HG02840 (cell line): ENCODE data around the gene CRTC1.

Experiments used
- ATAC-seq: cut with Tn5 transposase; IDR thresholded peaks from one replicate; pipeline ENCODE4 v1.9.1; 2021; ENCODE audit warnings: mild to moderate bottlenecking, moderate library complexity, moderate number of reproducible peaks; ENCODE audit not compliant: unreplicated experiment, low FRiP score

Gene CRTC1

DNA sequence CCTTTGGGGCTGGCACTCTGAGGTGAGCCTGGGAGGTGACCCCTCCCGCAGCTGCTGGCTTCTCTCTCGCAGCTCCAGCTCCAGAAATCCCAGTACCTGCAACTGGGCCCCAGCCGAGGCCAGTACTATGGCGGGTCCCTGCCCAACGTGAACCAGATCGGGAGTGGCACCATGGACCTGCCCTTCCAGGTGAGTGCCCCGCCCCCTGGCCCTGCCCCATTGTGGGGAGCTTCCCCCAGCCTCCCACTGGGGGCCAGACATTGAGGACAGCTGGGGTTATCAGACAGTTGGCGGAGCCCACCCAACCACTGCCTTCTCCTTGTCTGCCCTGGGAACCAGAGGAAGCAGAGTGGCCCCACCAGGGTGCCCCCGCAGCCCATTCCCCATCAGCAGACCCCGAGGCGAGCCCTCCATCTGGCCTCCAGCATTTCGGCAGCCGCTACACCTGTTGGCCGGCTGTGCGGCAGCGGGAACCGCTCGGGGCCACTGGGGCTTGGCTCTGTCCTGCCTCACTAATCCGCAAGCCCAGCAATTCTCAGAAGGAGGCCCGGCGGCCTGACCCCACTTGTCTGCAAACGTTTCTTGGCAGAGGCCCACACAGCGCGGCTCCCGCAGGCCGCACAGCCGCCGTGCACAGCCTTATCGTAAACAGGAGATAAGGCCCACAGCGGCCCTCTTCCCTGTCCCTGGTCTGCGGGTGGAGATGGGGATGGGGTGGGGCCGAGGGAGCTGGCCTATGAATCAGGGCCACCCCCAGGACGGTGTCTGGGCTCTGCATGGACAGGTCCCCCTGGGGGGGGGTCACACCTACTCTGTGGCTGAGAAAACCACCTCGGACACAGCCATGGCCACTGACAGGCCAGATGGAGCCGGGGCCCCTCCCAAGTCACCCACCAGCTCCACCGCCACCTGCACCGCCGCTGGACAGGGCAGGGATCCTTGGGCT, 59.6 kb downstream of the CRTC1 start:
- no peak for ATAC-seq

DNA sequence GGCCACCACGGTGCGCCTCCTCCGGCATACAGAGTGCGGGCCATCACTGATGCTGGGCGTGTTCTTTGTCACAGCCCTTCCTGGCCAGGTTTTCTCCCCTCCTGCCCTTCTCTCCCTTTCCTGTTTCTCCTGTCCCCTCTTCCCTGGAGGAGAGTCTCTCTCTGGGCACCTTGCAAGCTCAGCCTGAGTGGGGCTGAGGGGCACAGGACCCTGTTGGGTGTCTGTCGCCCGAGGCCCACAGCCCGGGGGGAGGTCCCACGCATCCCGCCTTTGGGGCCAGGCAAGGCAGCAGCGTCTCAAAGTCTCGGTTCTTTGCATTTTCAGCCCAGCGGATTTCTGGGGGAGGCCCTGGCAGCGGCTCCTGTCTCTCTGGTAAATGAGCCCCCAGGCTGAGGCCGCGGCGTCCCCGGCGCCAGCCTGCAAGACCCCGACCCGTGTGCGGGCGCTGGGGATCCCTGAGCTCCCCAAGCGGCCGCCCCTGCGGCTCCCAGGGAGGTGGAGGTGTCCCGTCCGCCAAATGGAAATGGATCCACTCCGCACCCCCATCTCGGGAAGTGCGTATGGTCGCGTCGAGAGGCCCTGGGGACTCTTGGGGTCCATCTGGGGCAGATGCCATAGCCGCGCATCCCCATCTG, 60.4 kb downstream of the CRTC1 start:
- no peak for ATAC-seq

DNA sequence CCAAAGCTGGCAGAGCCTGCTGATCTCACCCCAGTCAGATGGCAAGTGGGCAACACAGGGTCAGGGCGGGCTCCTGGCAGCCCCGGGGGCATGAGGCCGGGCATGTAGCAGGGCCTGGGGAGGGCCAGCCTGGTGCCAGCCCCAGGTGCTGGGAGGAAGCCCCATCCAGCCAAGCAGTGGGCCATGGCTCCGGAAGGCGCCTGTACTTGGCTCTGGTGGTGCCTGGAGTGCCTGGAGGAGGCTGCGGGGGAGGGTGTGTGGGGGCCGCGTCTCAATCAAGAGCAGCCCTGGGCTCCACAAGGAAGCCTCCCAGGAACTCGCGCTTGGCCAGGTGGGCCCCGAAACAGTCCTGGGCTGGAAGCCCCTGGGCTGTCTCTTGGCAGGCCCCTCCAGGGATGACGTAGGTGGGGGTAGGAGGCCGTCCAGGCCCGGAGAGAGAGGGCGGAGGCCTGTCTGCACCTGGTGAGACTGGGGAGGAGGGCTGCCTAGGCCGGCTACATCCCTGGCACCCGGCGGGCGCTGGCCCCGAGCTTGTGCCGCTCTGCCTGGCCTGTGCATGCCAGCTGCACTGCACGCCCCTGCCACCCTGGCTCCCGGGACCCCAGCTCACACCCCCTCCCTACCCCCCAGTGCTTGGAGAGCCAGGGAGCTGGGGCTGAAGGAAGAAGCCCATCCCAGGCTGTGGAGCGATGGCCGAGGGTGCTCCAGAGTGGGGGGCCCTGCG, 61.7 kb downstream of the CRTC1 start:
- ATAC-seq: no peak

DNA sequence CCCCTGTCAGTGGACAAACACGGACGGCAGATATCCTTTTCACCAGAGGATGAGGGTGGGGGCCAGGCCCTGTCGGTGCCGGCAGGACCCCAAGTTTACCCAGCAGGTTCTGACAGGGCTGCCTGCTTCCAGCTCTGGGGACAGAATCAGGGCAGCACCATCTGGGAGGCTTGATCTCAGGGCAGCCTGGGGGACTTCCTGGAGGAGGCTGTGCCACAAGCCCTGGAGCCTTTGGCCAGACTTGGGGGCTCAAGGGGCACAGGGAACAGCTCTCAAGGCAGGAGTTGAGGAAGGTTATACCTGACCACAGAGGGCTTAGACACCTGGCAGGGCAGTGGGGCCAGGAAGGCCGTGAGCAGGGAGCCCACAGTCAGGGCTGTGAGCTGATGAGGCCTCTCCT, 62.5 kb downstream of the CRTC1 start:
- ATAC-seq: no peak

DNA sequence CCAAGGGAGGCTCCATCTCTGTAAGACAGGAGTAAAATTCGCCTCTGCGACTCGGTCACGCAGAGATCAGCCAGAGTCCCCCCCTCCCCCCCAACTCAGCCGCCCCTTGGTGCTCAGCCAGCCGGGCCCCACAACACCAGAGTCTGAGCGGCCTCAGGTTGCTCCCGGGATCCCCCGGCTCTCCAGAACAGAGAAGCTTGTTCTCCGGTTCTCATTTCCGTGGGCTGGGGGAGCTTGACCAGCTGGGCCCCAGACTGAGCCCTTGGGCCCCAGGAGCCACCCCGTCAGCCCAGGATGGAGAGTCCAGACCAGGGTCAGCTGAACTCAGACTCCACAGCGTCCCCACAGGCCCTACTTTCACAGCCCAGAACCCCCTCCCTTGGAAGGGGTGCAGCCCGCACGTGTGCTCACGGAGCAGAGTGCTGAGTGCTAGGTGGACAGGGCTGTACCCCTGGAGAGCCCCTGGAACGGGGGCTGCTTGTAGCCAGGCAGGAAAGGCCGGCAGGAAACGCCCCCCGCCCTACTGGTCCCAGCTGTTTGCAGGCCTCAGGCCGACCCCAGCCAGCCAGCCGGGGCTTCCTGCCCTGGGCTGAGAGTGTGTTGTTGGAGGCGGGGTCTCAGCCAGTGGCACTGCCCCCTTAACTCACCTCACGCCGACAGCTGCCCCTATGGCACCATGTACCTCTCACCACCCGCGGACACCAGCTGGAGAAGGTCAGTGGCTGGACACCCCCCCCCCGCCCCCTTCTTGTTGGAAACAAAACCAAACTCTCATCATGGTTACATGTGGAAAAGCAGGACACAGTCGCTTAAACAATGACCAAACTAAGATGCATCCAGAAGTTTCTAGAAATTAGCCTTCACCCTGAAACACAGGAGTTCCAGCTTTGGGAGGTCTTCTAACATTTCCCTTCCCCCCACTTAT, 63.2 kb downstream of the CRTC1 start:
- no peak for ATAC-seq

DNA sequence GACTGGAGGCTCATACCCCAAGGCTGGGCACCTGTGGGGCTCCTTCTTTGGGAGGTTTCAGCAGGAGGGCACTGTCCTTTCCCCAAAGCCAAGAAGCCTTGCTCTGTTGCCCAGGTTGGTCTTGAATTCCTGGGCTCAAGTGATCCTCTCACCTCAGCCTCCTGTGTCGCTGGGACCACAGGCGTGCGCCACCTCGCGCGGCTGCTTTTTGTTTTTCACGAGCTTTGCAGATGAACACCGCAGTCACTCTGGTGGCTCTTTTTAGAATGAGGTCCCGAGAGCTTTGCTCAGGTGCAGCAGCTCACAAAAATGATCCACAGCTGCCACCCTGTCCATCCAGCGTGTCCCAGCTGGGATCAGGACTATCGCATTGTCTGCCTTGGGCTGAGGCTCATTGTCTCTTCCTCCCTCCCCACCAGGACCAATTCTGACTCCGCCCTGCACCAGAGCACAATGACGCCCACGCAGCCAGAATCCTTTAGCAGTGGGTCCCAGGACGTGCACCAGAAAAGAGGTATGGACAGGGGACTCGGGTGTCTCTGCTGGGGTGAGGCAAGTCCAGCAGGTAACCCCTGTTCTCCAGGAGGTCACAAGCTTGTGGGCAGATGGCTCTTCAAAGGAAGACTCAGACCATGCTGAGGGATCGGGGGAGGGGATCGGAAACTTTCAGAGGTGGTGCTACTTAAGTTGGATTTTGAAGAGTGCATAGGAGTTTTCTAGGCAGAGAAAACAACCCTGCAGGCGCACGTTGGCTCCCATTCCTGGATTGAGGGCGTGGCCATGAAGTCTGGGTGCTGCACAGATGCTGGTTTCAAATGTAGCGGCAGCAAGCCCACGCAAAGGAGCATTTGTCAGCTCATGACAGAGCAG, 66.1 kb downstream of the CRTC1 start:
- no peak for ATAC-seq

DNA sequence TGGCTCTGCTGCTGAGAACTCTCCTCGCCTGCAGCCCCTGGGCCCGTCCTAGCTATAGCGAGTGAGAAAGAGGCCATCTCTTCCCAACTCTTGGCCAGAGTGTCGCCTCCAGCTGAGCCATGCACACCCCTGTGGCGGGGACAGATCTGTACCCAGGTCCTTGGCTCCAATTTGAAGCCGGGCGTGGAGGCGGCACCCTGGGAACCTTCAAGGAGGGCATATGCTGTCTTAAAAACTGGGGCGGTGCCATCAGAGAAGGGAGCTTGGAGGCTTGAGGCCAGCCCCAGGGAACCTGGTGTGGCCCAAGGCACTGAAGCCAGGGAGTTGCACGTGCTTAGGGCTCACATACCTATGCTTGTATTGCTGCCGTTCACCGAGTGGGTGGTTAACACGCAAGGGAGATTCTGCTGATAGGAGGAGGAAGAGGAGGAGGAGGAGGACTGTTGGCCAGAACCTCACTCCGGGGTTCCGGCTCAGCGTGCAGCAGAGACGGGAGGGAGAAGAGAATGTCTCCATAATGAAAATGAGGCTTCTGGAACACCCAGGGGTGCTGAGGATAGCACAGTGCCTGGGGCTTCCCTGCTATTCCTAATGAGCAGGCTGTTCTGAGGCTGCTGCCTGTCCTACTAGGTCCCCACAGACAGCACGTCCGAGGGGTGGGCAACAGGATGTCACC, 67.0 kb downstream of the CRTC1 start:
- ATAC-seq: no peak

DNA sequence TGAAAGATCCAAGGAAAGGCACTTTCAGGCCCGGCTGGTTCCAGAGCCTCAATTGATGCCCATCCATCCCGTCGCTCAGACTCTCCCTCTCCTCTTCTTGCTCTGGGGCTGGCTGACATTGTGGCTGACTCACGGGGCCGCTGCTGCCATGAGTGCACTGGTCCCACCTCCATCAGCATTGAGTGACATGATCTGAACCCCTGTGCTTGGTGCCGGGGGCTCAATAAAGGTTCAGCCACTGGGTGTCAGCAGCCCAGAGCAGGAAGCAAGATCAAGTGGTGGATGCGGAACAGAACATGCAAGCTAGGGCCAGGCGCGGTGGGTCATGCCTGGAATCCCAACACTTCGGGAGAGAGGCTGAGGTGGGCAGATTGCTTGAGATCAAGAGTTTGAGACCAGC, 68.1 kb downstream of the CRTC1 start:
- no peak for ATAC-seq

DNA sequence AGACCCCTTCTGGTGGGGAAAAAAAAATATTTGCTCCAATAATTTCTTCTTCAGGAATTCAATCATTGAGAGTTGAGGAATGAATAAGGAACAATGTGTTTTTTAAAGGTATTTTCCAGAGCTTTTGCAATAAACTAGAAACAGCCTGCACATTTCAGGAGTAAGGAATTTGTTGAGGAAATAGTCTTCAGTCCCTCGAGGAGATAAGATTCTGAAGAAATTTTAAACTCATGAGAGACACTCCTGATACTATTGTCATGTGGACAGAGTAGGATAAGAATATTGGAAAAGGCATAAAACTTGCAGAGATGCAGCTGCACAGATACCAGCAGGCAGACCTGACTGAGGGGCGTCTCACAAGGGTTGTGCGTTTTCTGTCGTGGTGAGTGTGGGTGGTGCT, 71.0 kb downstream of the CRTC1 start:
- no peak for ATAC-seq

DNA sequence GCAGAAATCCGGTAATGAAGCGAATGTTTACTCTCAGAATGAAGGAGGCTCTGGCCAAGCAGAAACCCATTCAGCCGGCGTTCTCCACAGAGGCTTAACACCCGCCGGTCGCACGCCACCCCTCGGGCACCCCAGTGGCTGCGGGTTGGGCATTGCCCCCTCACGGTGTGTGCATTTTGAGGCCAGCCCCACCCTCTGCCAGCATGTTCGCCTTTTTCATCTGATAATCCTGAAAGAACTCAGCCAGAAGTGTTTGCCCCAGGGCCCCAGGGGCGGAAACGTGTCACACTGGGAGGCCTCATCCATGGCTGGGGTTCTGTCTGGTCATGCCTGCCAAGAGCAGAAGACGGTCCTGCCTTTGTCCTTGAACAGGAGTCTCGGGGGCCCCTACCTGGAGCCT, 73.4 kb downstream of the CRTC1 start:
- ATAC-seq: no peak

DNA sequence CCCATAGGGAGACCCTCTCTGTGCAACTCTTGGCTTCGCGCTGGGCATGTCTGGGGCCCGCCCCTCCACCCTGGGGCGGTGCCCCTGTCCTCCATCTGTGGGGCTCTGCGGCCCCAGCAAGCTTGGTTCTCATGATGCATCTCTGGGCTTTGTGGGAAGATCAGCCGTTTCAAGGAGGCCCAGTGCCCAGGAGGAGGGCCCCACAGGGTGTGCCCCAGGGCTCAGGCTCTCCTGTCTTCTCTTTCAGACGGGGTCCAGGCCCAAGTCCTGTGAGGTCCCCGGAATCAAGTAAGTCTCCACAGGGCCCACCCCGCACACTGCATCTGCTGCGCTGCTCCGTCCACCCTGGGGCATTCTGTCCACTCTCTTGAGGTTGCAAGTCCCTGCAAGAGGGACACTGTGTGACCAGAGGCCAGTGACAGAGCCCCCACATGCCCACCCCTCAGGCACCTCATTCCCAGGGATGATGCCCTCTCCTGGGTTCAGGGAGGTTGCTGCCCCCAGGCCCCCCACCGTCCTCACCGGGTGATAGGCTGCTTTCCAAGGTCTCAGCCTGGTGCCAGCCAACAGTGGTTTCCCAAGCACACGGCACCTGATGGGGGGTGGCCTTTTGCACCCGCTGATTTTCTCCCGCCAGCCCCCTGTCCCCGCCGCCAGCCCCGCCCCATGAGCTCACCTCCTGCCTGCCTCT, 76.0 kb downstream of the CRTC1 start:
- no peak for ATAC-seq

DNA sequence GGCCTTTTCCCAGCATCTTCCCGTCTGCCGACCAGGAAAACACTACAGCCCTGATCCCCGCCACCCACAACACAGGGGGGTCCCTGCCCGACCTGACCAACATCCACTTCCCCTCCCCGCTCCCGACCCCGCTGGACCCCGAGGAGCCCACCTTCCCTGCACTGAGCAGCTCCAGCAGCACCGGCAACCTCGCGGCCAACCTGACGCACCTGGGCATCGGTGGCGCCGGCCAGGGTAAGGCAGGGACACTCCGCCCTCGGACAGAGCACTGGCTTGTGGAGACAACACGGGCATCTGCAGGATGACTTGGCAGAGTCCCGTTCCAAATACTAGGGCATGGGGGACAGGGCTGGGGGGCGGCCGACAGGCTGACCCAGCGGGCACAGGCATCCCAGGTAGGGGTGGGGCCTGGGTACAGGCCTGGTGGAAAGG, 76.5 kb downstream of the CRTC1 start:
- no peak for ATAC-seq

DNA sequence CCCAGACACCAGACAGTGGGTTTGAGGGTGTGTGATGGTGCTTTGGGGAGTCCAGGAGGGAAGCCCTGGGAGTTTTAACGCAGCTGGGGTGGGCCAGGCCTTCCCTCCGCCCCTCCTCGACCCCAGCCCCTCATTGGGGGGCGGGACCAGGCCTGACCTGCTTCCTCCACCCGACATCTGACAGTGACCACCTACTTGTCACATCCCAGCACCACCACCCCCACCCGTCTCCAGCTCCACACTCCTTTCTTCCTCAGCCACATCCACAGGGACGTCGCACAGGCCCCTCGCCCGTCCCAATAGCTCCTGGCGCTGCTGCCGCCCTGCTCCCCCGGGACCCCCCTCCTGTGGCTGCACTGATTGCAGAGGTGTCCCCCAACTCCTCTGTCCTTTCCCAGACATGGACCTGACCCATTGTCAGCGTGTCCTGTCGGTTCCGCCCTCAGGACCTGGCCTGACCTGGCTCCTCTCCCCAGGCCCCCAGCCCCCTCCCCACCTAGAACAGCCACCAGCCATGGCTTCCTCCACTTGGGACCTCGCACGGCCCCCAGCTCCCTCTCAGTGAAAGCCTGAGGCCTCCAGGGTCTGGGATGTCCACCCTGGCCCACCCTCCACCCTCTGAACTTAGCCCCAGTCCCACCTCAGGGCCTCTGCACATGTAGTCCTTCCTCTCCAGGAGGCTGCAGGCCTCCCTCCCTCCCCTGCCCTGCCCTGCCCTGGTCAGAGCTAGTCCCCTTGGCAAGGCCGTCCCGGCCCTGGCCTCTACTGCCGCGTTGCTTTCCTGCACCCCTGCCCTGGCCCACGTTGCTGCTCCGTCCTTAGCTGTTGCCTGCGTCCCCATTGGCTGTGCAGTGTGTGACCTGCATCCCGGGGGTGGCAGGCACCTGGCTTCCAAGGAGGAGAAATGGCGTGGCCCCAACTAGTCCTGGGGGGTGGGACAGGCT, 77.2 kb downstream of the CRTC1 start:
- no peak for ATAC-seq

DNA sequence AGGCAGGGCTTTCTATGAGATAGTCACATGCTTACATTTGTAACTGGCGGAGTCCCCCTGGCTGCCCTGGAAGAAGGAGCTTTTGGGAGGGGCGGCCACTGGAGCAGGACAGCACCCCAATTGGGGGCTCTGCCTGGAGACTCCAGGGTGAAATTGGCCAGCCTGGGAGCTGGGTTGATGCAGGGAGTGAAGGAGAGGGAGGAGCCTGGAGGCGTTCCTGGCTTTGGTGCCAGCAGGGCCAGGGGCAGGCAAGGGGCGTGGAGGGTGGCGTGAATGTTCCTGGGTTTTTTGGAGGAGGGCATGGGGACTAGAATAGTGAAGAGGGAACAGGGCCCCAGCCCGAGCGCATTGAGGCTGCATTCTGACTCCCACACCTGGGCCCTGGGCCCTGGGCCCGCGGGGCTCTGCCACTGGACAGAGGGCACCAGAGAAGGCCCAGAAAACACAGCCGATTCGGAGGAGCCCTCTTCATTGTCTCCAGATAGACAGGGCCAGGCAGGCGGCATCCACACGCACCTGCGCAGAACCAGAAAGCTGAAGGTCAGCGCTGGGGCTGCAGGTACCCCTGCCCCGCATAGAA, 78.1 kb downstream of the CRTC1 start:
- no peak for ATAC-seq

DNA sequence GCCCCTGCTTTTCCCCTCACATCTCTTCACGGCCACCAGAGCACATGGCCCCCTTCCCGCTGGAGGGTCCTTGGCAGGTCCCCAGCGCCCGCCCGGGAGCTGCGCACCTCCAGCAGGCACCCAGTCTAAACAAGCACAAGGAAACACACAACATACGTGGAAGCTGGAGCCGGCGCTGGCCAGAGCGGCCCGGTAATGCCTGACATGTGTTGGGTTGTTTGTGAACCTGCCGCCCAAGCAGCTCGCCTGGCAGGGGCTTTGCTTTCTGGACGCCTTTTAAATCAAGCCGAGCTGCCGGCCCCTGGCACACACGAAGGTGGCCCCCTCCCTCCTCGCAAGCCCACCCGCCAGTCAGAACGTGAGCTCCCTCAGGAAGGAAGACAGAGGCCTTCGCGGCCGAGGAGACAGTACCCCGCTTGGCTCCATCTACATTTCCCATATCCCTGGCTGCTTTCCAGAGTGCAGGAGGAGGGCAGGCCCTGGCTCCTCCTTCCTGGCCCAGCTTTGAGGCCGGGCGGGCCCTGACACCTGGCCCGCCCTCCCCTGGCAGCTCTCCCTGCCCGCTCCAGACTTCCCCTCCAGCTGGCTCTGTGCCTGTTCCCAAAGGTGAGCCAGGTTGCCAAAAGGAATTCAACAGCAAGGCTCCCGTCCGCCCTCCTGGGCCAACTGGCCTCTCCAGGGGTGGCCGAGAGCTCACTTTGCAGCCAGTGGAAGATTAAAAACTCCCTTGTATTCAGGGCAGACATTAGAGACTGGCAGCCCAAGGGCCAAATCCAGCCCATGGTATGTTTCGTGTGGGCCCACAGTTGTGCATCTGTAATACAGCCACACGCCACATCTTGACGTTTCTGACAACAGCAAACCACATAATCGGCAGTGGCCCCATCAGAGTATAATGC, 78.9 kb downstream of the CRTC1 start:
- ATAC-seq: no peak
